G401.6 (cell line): Measurements from ENCODE around the gene RGPD8.

Experiments
- FAIRE-seq: peaks from 2 replicates; lab custom pipeline; 2012; peaks lifted over from hg19 to GRCh38; lab: Jason Lieb, UNC

Gene RGPD8

DNA sequence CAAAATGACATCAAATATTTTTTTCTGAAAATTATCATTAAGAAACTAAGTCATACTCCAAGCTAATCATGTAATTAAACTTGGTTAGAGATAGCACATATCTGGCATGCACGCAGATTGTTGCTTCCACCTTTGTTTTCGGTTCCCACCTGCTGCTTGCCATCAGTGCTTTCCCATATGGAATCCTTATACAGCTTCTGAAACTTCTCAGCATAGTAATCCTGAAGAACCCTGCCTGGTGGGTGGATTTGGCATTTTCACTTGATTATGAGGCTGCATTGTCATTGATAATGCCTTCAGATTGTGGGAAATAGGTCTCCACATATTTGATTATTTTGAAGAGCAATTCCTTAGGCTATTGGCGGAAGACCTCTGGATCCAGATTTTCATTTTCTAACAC is 110.5 kb downstream of the RGPD8 start:
- no peak for FAIRE-seq

DNA sequence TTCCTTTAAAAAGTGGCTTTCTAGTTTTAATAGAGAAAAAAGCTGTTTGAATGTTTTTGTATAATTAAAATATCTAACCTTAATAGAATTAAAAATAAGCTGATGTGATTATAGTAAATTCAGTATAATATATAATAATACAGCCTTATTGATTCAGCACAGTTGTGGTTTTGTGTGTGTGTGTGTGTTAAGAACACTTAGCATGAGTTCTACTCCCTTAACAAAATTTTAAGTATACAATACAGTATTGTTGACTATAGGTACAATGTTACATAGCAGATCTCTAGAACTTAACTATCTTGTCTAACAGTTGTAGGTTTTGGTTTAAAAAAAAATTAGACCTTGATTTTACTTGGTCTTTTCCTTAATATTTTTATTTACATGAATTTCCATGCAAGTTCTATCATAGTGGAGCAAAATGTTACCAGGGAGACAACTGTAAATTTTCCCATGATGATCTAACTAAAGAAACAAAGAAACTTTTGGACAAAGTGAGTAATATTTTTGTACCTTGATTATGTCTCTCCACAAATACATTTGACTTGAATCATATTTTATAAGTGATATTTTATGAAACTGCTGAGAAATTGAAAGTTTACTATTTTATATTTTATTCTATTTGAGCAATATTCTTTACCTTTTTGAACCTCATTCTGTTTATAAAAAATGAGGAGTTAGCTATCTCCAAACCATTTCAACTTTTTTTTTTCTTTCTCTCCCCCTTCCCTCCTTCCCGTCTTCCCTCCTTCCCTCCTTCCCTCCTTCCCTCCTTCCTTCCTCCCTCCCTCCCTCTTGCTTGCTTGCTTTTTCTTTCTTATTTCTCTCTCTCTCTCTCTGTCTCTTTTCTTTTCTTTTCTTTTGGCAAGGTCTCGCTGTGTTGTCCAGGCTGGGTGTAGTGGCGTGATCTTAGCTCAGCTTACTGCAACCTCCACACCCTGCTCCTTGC is 111.8 kb downstream of the RGPD8 start:
- peak; percentile 52 for FAIRE-seq
